Activated T-helper 2 cell treated with anti-CD3 and anti-CD28 coated beads, Interferon-gamma antibody, Interleukin-2, Interleukin-4, amounts not matched to agents 10 μg/mL and 5 μg/mL and 100 μg/mL, durations not matched to agents 14 hours and 24 hours and 36 hours (primary cell): ENCODE results near the gene CORO6. TPM values are rescaled to one million over a fixed set of nuclear protein-coding genes. Genes with fewer than 3 reads are reported as not detected.

ENCODE experiments used
- DNase-seq: peaks from one replicate; pipeline ENCODE4 v3.0.0; 2021; ENCODE audit warnings: low spot score
- H3K27ac Mint-ChIP-seq: one replicate; pipeline ENCODE4 v1.8.0; 2021; ENCODE audit warnings: mixed read lengths
- H3K27me3 Mint-ChIP-seq: one replicate; pipeline ENCODE4 v1.8.0; 2021; ENCODE audit warnings: low read depth, mixed read lengths
- H3K36me3 Mint-ChIP-seq: one replicate; pipeline ENCODE4 v1.8.0; 2021; ENCODE audit warnings: low read depth, mixed read lengths
- H3K4me1 Mint-ChIP-seq: one replicate; pipeline ENCODE4 v1.8.0; 2021; ENCODE audit warnings: low read depth, mixed read lengths
- H3K4me3 Mint-ChIP-seq: one replicate; pipeline ENCODE4 v1.8.0; 2021; ENCODE audit warnings: low read depth, mild to moderate bottlenecking, moderate library complexity, mixed read lengths
- H3K9me3 Mint-ChIP-seq: one replicate; pipeline ENCODE4 v1.8.0; 2021; ENCODE audit warnings: mixed read lengths
- intact Hi-C: fragments of 100-400 bp; cut with micrococcal nuclease; formaldehyde crosslinking; loops from one replicate; pipeline ENCODE4 v1.15.1; 2023
- total RNA-seq: library from RNA; stranded (reverse); gene quantifications from 2 replicates; pipeline ENCODE4 v1.2.3, GENCODE V29; 2022

The CORO6 gene
- total RNA-seq, 1 donor from 2014 or later: 3.1 TPM

- intact Hi-C loops: loop anchor here (1.0 kb wide), 1 partner anchor 22 kb away; no protein-coding TSS in a partner anchor
- H3K36me3 Mint-ChIP-seq: no peaks in the 10 kb centered on the region
- no peak for DNase-seq
Observed at GRCh38 chr17:29591146-29591736, 31.5 kb downstream of the CORO6 start.

GRCh38 chr17:29590411-29591145, 32.1 kb downstream of the CORO6 start:
- Mint-ChIP-seq H3K4me1 (peaks cover 46% of the 10 kb centered on the region), H3K36me3 (no peaks in the 10 kb centered on the region), H3K27me3 (no peaks in the 10 kb centered on the region), H3K9me3 (no peaks in the 10 kb centered on the region), H3K27ac (peak overlapping the region; percentile 93), H3K4me3 (peak overlapping the region; percentile 87)
- intact Hi-C loops: loop anchor here (1.0 kb wide), 1 partner anchor 23 kb away; no protein-coding TSS in a partner anchor
- no peak for DNase-seq

More at GRCh38 chr17:29591146-29591736, 31.5 kb downstream of the CORO6 start:
- H3K4me3 Mint-ChIP-seq: peak overlapping the region; percentile 87
- no peaks in the 10 kb centered on the region for H3K27me3 Mint-ChIP-seq
- H3K9me3 Mint-ChIP-seq: no peaks in the 10 kb centered on the region
- H3K27ac Mint-ChIP-seq: peak overlapping the region; percentile 80
- H3K4me1 Mint-ChIP-seq: peaks cover 41% of the 10 kb centered on the region

GRCh38 chr17:29589524-29590410, 32.9 kb downstream of the CORO6 start, which contains the start of gene GIT1:
TSS of gene GIT1 (minus strand) at chr17:29589648. CDS start at chr17:29589378, 270 bp downstream.
- no peaks in the 10 kb centered on the region for H3K36me3 Mint-ChIP-seq
- H3K27me3 Mint-ChIP-seq: no peaks in the 10 kb centered on the region
- H3K4me1 Mint-ChIP-seq: peaks cover 52% of the 10 kb centered on the region
- peak; percentile 81 for DNase-seq
- intact Hi-C loops: loop anchor here (1.0 to 10.0 kb wide), 4 partner anchors 9 to 865 kb away; partner anchors contain the start of genes NEK8, TLCD1 and TP53I13
- peak within 1 kb of the TSS; percentile 87 for H3K4me3 Mint-ChIP-seq
- H3K27ac Mint-ChIP-seq: peak within 1 kb of the TSS; percentile 93
- no peaks in the 10 kb centered on the region for H3K9me3 Mint-ChIP-seq

- Mint-ChIP-seq H3K4me1 (peaks cover 56% of the 10 kb centered on the region), H3K9me3 (no peaks in the 10 kb centered on the region), H3K4me3 (peak overlapping the region; percentile 86), H3K27me3 (no peaks in the 10 kb centered on the region), H3K27ac (peak overlapping the region; percentile 69), H3K36me3 (peaks cover 2% of the 10 kb centered on the region)
- intact Hi-C loops: loop anchor here (1.0 to 10.0 kb wide), 4 partner anchors 8 to 864 kb away; partner anchors contain the start of genes NEK8, TLCD1 and TP53I13
- peak; percentile 31 for DNase-seq
Observed at GRCh38 chr17:29588562-29589411, 33.9 kb downstream of the CORO6 start.

- no peaks in the 10 kb centered on the region for H3K27me3 Mint-ChIP-seq
- H3K4me1 Mint-ChIP-seq: peaks cover 56% of the 10 kb centered on the region
- peak overlapping the region; percentile 69 for H3K27ac Mint-ChIP-seq
- peaks cover 9% of the 10 kb centered on the region for H3K36me3 Mint-ChIP-seq
- no peaks in the 10 kb centered on the region for H3K9me3 Mint-ChIP-seq
- no peak for DNase-seq
- H3K4me3 Mint-ChIP-seq: peak overlapping the region; percentile 86
- intact Hi-C loops: loop anchor here (10.0 kb wide), 1 partner anchor 863 kb away; the partner anchor contains the start of genes NEK8 and TLCD1
Observed at GRCh38 chr17:29588017-29588561, 34.6 kb downstream of the CORO6 start.

GRCh38 chr17:29587591-29587990, 35.1 kb downstream of the CORO6 start:
- intact Hi-C loops: loop anchor here (10.0 kb wide), 1 partner anchor 863 kb away; the partner anchor contains the start of genes NEK8 and TLCD1
- Mint-ChIP-seq H3K4me3 (peak overlapping the region; percentile 86), H3K4me1 (peaks cover 53% of the 10 kb centered on the region), H3K27ac (no peak overlapping the region), H3K9me3 (no peaks in the 10 kb centered on the region), H3K36me3 (peaks cover 14% of the 10 kb centered on the region), H3K27me3 (no peaks in the 10 kb centered on the region)
- no peak for DNase-seq

- DNase-seq: no peak
- H3K9me3 Mint-ChIP-seq: no peaks in the 10 kb centered on the region
- peaks cover 46% of the 10 kb centered on the region for H3K4me1 Mint-ChIP-seq
- H3K4me3 Mint-ChIP-seq: peak overlapping the region; percentile 86
- intact Hi-C loops: loop anchor here (10.0 kb wide), 1 partner anchor 862 kb away; the partner anchor contains the start of genes NEK8 and TLCD1
- peak overlapping the region; percentile 32 for H3K27ac Mint-ChIP-seq
- H3K36me3 Mint-ChIP-seq: peaks cover 18% of the 10 kb centered on the region
- H3K27me3 Mint-ChIP-seq: no peaks in the 10 kb centered on the region
Observed at GRCh38 chr17:29586676-29587469, 35.8 kb downstream of the CORO6 start.

GRCh38 chr17:29585080-29585751, 37.5 kb downstream of the CORO6 start:
- H3K4me3 Mint-ChIP-seq: peak overlapping the region; percentile 13

GRCh38 chr17:29584452-29585079, 38.1 kb downstream of the CORO6 start:
- intact Hi-C loops: loop anchor here (5.0 to 10.0 kb wide), 2 partner anchors 438 to 860 kb away; partner anchors contain the start of genes NEK8 and TLCD1
- H3K27ac Mint-ChIP-seq: peak overlapping the region; percentile 58
- peaks cover 28% of the 10 kb centered on the region for H3K36me3 Mint-ChIP-seq
- no peak for DNase-seq
- no peaks in the 10 kb centered on the region for H3K27me3 Mint-ChIP-seq
- H3K4me3 Mint-ChIP-seq: no peak overlapping the region
- no peaks in the 10 kb centered on the region for H3K9me3 Mint-ChIP-seq
- H3K4me1 Mint-ChIP-seq: peaks cover 39% of the 10 kb centered on the region

More at GRCh38 chr17:29585080-29585751, 37.5 kb downstream of the CORO6 start:
- Mint-ChIP-seq H3K4me1 (peaks cover 38% of the 10 kb centered on the region), H3K36me3 (peaks cover 22% of the 10 kb centered on the region), H3K9me3 (no peaks in the 10 kb centered on the region), H3K27me3 (no peaks in the 10 kb centered on the region), H3K27ac (peak overlapping the region; percentile 12)
- no peak for DNase-seq
- intact Hi-C loops: loop anchor here (10.0 kb wide), 1 partner anchor 860 kb away; the partner anchor contains the start of genes NEK8 and TLCD1
